ENCODE measurements around the gene TMCO4. TPM values are rescaled to one million over a fixed set of nuclear protein-coding genes. Genes with fewer than 3 reads are reported as not detected.
"Not testable (repeated sequence)": the region's sequence is repeated elsewhere in the genome, so short reads cannot be mapped to it uniquely, and the experiment has no call there.

TMCO4 gene
- total and polyA plus RNA-seq, 2 donors (not counting 1 experiment from before 2014, with no cell fraction given) = 12.5 to 24.3 TPM

- H3K4me3 ChIP-seq (replicated peaks in 1 of 4; ENCODE audit: control extremely low read depth in 1 of 4, insufficient read depth in 1 of 4, low read depth in 3 of 4, low read length in 4 of 4) = no peak overlapping the region
- H3K9ac ChIP-seq (ENCODE audit: insufficient read depth, low read length) = no peak overlapping the region
- peaks cover 10% of the 10 kb centered on the region for H3K4me1 ChIP-seq (ENCODE audit: control insufficient read depth, extremely low read depth, insufficient read depth, low read length)
- peaks cover 4% of the 10 kb centered on the region for H3K36me3 ChIP-seq (ENCODE audit: control insufficient read depth, insufficient read depth, low read length)
- H3K9me3 ChIP-seq (ENCODE audit: control insufficient read depth, insufficient read depth, low read depth, low read length) = no peaks in the 10 kb centered on the region
- H3K27me3 ChIP-seq (ENCODE audit: control insufficient read depth, insufficient read depth, low read length) = no peaks in the 10 kb centered on the region
- no peak for DNase-seq (ENCODE audit: low read depth in 2 of 2)
- no peak overlapping the region for H2AFZ ChIP-seq (ENCODE audit: low read length)
- no peak overlapping the region for H3K4me2 ChIP-seq (ENCODE audit: extremely low read depth, insufficient read depth, low read length)
- peaks cover 2% of the 10 kb centered on the region for H3K79me2 ChIP-seq (ENCODE audit: control insufficient read depth, insufficient read depth, low read length)
- TF ChIP-seq CTCF (conservative IDR thresholded peaks at IDR 0.05 in 1 of 2, IDR thresholded peaks at IDR 0.05 in 1 of 2; ENCODE audit: low read depth in 1 of 2, low read length in 2 of 2) (no peak), EZH2 (IDR thresholded peaks at IDR 0.05; ENCODE audit: low read length, missing control alignments) (no peak)
- H4K20me1 ChIP-seq (ENCODE audit: control insufficient read depth, extremely low read depth, insufficient read depth, low read length) = no peaks in the 10 kb centered on the region
- H3K27ac ChIP-seq (ENCODE audit: insufficient read depth, low read length) = no peak overlapping the region
These were observed 5.1 kb downstream of the TMCO4 start for GRCh38 chr1:19794583-19794982.

GRCh38 chr1:19793360-19794046 is 6.2 kb downstream of the TMCO4 start:
- Histone ChIP-seq H3K36me3 (ENCODE audit: control insufficient read depth, insufficient read depth, low read length) (peaks cover 4% of the 10 kb centered on the region), H3K9ac (ENCODE audit: insufficient read depth, low read length) (no peak overlapping the region), H3K27ac (ENCODE audit: insufficient read depth, low read length) (no peak overlapping the region), H3K4me2 (ENCODE audit: extremely low read depth, insufficient read depth, low read length) (no peak overlapping the region), H4K20me1 (ENCODE audit: control insufficient read depth, extremely low read depth, insufficient read depth, low read length) (no peaks in the 10 kb centered on the region), H3K4me1 (ENCODE audit: control insufficient read depth, extremely low read depth, insufficient read depth, low read length) (peaks cover 3% of the 10 kb centered on the region), H3K79me2 (ENCODE audit: control insufficient read depth, insufficient read depth, low read length) (no peaks in the 10 kb centered on the region), H3K4me3 (replicated peaks in 1 of 4; ENCODE audit: control extremely low read depth in 1 of 4, insufficient read depth in 1 of 4, low read depth in 3 of 4, low read length in 4 of 4) (no peak overlapping the region), H3K27me3 (ENCODE audit: control insufficient read depth, insufficient read depth, low read length) (no peaks in the 10 kb centered on the region), H3K9me3 (ENCODE audit: control insufficient read depth, insufficient read depth, low read depth, low read length) (no peaks in the 10 kb centered on the region), H2AFZ (ENCODE audit: low read length) (no peak overlapping the region)
- TF ChIP-seq CTCF (conservative IDR thresholded peaks at IDR 0.05 in 1 of 2, IDR thresholded peaks at IDR 0.05 in 1 of 2; ENCODE audit: low read depth in 1 of 2, low read length in 2 of 2) = no peak
- no peak for TF ChIP-seq EZH2 (IDR thresholded peaks at IDR 0.05; ENCODE audit: low read length, missing control alignments)
- DNase-seq (ENCODE audit: low read depth in 2 of 2) = no peak

GRCh38 chr1:19792237-19793002 is 7.3 kb downstream of the TMCO4 start:
- Histone ChIP-seq H2AFZ (ENCODE audit: low read length) (no peak overlapping the region), H3K27ac (ENCODE audit: insufficient read depth, low read length) (no peak overlapping the region), H3K9me3 (ENCODE audit: control insufficient read depth, insufficient read depth, low read depth, low read length) (no peaks in the 10 kb centered on the region), H4K20me1 (ENCODE audit: control insufficient read depth, extremely low read depth, insufficient read depth, low read length) (no peaks in the 10 kb centered on the region), H3K79me2 (ENCODE audit: control insufficient read depth, insufficient read depth, low read length) (no peaks in the 10 kb centered on the region), H3K4me2 (ENCODE audit: extremely low read depth, insufficient read depth, low read length) (no peak overlapping the region), H3K4me1 (ENCODE audit: control insufficient read depth, extremely low read depth, insufficient read depth, low read length) (no peaks in the 10 kb centered on the region), H3K36me3 (ENCODE audit: control insufficient read depth, insufficient read depth, low read length) (peaks cover 4% of the 10 kb centered on the region), H3K9ac (ENCODE audit: insufficient read depth, low read length) (no peak overlapping the region), H3K27me3 (ENCODE audit: control insufficient read depth, insufficient read depth, low read length) (no peaks in the 10 kb centered on the region), H3K4me3 (replicated peaks in 1 of 4; ENCODE audit: control extremely low read depth in 1 of 4, insufficient read depth in 1 of 4, low read depth in 3 of 4, low read length in 4 of 4) (no peak overlapping the region)
- no peak for DNase-seq (ENCODE audit: low read depth in 2 of 2)
- TF ChIP-seq CTCF (conservative IDR thresholded peaks at IDR 0.05 in 1 of 2, IDR thresholded peaks at IDR 0.05 in 1 of 2; ENCODE audit: low read depth in 1 of 2, low read length in 2 of 2) (no peak), EZH2 (IDR thresholded peaks at IDR 0.05; ENCODE audit: low read length, missing control alignments) (no peak)

- H3K9ac ChIP-seq (ENCODE audit: insufficient read depth, low read length); H3K27me3 ChIP-seq (ENCODE audit: control insufficient read depth, insufficient read depth, low read length); H3K36me3 ChIP-seq (ENCODE audit: control insufficient read depth, insufficient read depth, low read length); H3K9me3 ChIP-seq (ENCODE audit: control insufficient read depth, insufficient read depth, low read depth, low read length); H3K27ac ChIP-seq (ENCODE audit: insufficient read depth, low read length); H2AFZ ChIP-seq (ENCODE audit: low read length); H3K4me1 ChIP-seq (ENCODE audit: control insufficient read depth, extremely low read depth, insufficient read depth, low read length); H3K79me2 ChIP-seq (ENCODE audit: control insufficient read depth, insufficient read depth, low read length); H3K4me2 ChIP-seq (ENCODE audit: extremely low read depth, insufficient read depth, low read length); H4K20me1 ChIP-seq (ENCODE audit: control insufficient read depth, extremely low read depth, insufficient read depth, low read length); H3K4me3 ChIP-seq (replicated peaks in 1 of 4; ENCODE audit: control extremely low read depth in 1 of 4, insufficient read depth in 1 of 4, low read depth in 3 of 4, low read length in 4 of 4): not testable (repeated sequence)
- peak in 1 of 2 donors; percentile 66 for DNase-seq (ENCODE audit: low read depth in 2 of 2)
These were observed 9.4 kb downstream of the TMCO4 start for GRCh38 chr1:19790061-19790975.

Data from fibroblast of lung (primary cell).